ENCODE measurements around the gene CDC42BPA. TPM values are rescaled to one million over a fixed set of nuclear protein-coding genes. Genes with fewer than 3 reads are reported as not detected.

Gene CDC42BPA
- total RNA-seq, 1 donor from 2014 or later = 75.0 TPM

GRCh38 chr1:226943927-226944326 lies 374.4 kb downstream of the CDC42BPA start:
- no peak for DNase-seq

- no peak for DNase-seq
Measured at GRCh38 chr1:226943156-226943555, 375.1 kb downstream of the CDC42BPA start.

- DNase-seq = no peak
Measured at GRCh38 chr1:226942392-226942791, 375.9 kb downstream of the CDC42BPA start.

GRCh38 chr1:226940806-226941067 lies 377.6 kb downstream of the CDC42BPA start:
- no peak for DNase-seq

GRCh38 chr1:226940029-226940805 lies 378.1 kb downstream of the CDC42BPA start, which contains the start of gene COQ8A:
Gene COQ8A (plus strand): TSS chr1:226940294. CDS start chr1:226961386, 21,092 bp downstream.
- peak; percentile 100 for DNase-seq

Small RNA genes lying within 50 kb of the gene (small RNA-seq; reads per million reads assigned to genes)
- not detected for gene AL353689.1 (ENCODE audit: low replicate concordance)

Other genes starting within 250 kb of the CDC42BPA start
- 50.0 TPM for gene ZNF678, start 245.1 kb upstream of the CDC42BPA start, total RNA-seq

Data from tongue (tissue), 3 donors.